Prostate gland (tissue), 2 donors: ENCODE data around the gene VPS29. TPM values are rescaled to one million over a fixed set of nuclear protein-coding genes. Genes with fewer than 3 reads are reported as not detected.

Experiments used
- DNase-seq: peaks from one replicate; pipeline ENCODE4 v3.0.0-alpha.2; 2019; ENCODE audit warnings: low spot score
- H3K27ac ChIP-seq, 2 donors: fragments of 200-600 bp; sonication (generic); 2 replicates each; pipeline ENCODE4 v1.5.1; 2017 to 2019
- H3K27me3 ChIP-seq: fragments of 200-600 bp; sonication (generic); replicated peaks from 2 replicates; pipeline ENCODE4 v1.5.1; 2019; ENCODE audit not compliant: insufficient read depth
- H3K36me3 ChIP-seq, 2 donors: fragments of 200-600 bp; sonication (generic); 1 replicate in 1 of 2; 2 replicates in 1 of 2; pipeline versions ENCODE4 v1.5.1 to v1.8.1; 2017 to 2019
- H3K4me1 ChIP-seq: fragments of 200-600 bp; sonication (generic); replicated peaks from 2 replicates; pipeline ENCODE4 v1.5.1; 2019
- H3K4me3 ChIP-seq, 2 donors: fragments of 200-600 bp; sonication (generic); 2 replicates each; pipeline ENCODE4 v1.5.1; 2017 to 2019
- H3K9me3 ChIP-seq: fragments of 200-600 bp; sonication (generic); 2 replicates; pipeline ENCODE4 v1.5.1; 2017
- CTCF ChIP-seq, 4 experiments: fragments of 200-600 bp in 2 of 4; fragments of 450-650 bp in 2 of 4; sonication (generic) in 2 of 4; IDR thresholded peaks; 1 replicate in 3 of 4; 2 replicates in 1 of 4; pipeline ENCODE4 v1.5.1; 2016 to 2019; ENCODE audit warnings: antibody characterized with exemption in 4 of 4, mild to moderate bottlenecking in 2 of 4, moderate library complexity in 2 of 4
- POLR2A ChIP-seq: fragments of 450-650 bp; IDR thresholded peaks from one replicate; pipeline ENCODE4 v1.6.1; 2016; ENCODE audit warnings: antibody characterized with exemption, mild to moderate bottlenecking
- POLR2AphosphoS5 ChIP-seq: sonication (generic); formaldehyde crosslinking; IDR thresholded peaks from one replicate; pipeline ENCODE4 v1.6.1; 2017; ENCODE audit warnings: antibody characterized with exemption
- WGBS: methylation state at CpG from one replicate; pipeline ENCODE4 v1.1.5; 2018; 5-methylcytosine and 5-hydroxymethylcytosine counted together
- intact Hi-C: fragments of 100-400 bp; cut with DNase I; formaldehyde crosslinking; loops from one replicate; pipeline ENCODE4 v1.14.2; 2022
- total RNA-seq, 2 donors: library from RNA; depleted of rRNA; stranded (reverse); fragments of >200 nt; gene quantifications; one replicate each; pipeline ENCODE4 v1.1.0, GENCODE V29; 2016

VPS29 gene
- total RNA-seq, 2 donors from 2014 or later, result 60.5 to 89.8 TPM

GRCh38 chr12:110516995-110517394 lies 15.1 kb upstream of the VPS29 start:
- H3K27me3 ChIP-seq, result no peaks in the 10 kb centered on the region
- no peaks in the 10 kb centered on the region for H3K9me3 ChIP-seq
- no peak for DNase-seq
- no peak overlapping the region for H3K4me3 ChIP-seq
- no peaks in the 10 kb centered on the region for H3K4me1 ChIP-seq
- no peak overlapping the region for H3K27ac ChIP-seq
- 92% methylated on average over 3 of the region's 3 CpGs for WGBS
- no peaks in the 10 kb centered on the region for H3K36me3 ChIP-seq
- no peak for TF ChIP-seq CTCF (IDR thresholded peaks at IDR 0.05)
- no peak for TF ChIP-seq POLR2A
- TF ChIP-seq POLR2AphosphoS5, result no peak
- intact Hi-C loops, result loop anchor here (10.0 kb wide), 1 partner anchor 368 kb away; no protein-coding TSS in a partner anchor

GRCh38 chr12:110514363-110514762 lies 12.5 kb upstream of the VPS29 start:
- Histone ChIP-seq H3K27ac (no peak overlapping the region), H3K27me3 (no peaks in the 10 kb centered on the region), H3K9me3 (no peaks in the 10 kb centered on the region), H3K4me1 (no peaks in the 10 kb centered on the region), H3K4me3 (no peak overlapping the region), H3K36me3 (no peaks in the 10 kb centered on the region)
- intact Hi-C loops, result loop anchor here (1.0 to 10.0 kb wide), 2 partner anchors 86 to 370 kb away; no protein-coding TSS in a partner anchor
- TF ChIP-seq POLR2A (no peak), CTCF (IDR thresholded peaks at IDR 0.05) (no peak), POLR2AphosphoS5 (no peak)
- WGBS, result 31% methylated on average over 1 of the region's 1 CpG
- DNase-seq, result no peak

GRCh38 chr12:110513842-110514241 lies 11.9 kb upstream of the VPS29 start:
- no peak for DNase-seq
- Histone ChIP-seq H3K27ac (no peak overlapping the region), H3K4me3 (no peak overlapping the region), H3K36me3 (no peaks in the 10 kb centered on the region), H3K4me1 (no peaks in the 10 kb centered on the region), H3K27me3 (no peaks in the 10 kb centered on the region), H3K9me3 (no peaks in the 10 kb centered on the region)
- whole genome bisulfite sequencing, result 67% methylated on average over 6 of the region's 6 CpGs
- TF ChIP-seq POLR2AphosphoS5 (no peak), POLR2A (no peak), CTCF (IDR thresholded peaks at IDR 0.05) (no peak)
- intact Hi-C loops, result loop anchor here (1.0 to 10.0 kb wide), 2 partner anchors 86 to 371 kb away; no protein-coding TSS in a partner anchor

GRCh38 chr12:110508071-110508586 lies 6.2 kb upstream of the VPS29 start:
- H3K27me3 ChIP-seq, result no peaks in the 10 kb centered on the region
- WGBS, result 84% methylated on average over 4 of the region's 4 CpGs
- H3K4me1 ChIP-seq, result no peaks in the 10 kb centered on the region
- no peak overlapping the region for H3K4me3 ChIP-seq
- H3K9me3 ChIP-seq, result no peaks in the 10 kb centered on the region
- no peak overlapping the region for H3K27ac ChIP-seq
- intact Hi-C loops, result no loop called here
- H3K36me3 ChIP-seq, result no peaks in the 10 kb centered on the region
- TF ChIP-seq CTCF (IDR thresholded peaks at IDR 0.05) (no peak), POLR2A (no peak), POLR2AphosphoS5 (no peak)
- DNase-seq, result no peak

- intact Hi-C loops, result no loop called here
- Histone ChIP-seq H3K36me3 (no peaks in the 10 kb centered on the region), H3K27me3 (no peaks in the 10 kb centered on the region)
These were observed 3.4 kb upstream of the VPS29 start for GRCh38 chr12:110505332-110505731.

More at GRCh38 chr12:110505332-110505731, 3.4 kb upstream of the VPS29 start:
- H3K27ac ChIP-seq, result no peak overlapping the region
- 78% methylated on average over 3 of the region's 3 CpGs for WGBS
- DNase-seq, result no peak
- TF ChIP-seq POLR2A (no peak), CTCF (IDR thresholded peaks at IDR 0.05) (no peak), POLR2AphosphoS5 (no peak)
- no peaks in the 10 kb centered on the region for H3K4me1 ChIP-seq
- no peak overlapping the region for H3K4me3 ChIP-seq
- H3K9me3 ChIP-seq, result no peaks in the 10 kb centered on the region
